Activated T-cell treated with anti-CD3 and anti-CD28 coated beads for 48 hours (primary cell): ENCODE data around the gene HDAC4.

Experiments used
- DNase-seq: peaks from one replicate; pipeline ENCODE4 v3.0.0-alpha.2; 2020; ENCODE audit warnings: low read depth

HDAC4 gene

DNA sequence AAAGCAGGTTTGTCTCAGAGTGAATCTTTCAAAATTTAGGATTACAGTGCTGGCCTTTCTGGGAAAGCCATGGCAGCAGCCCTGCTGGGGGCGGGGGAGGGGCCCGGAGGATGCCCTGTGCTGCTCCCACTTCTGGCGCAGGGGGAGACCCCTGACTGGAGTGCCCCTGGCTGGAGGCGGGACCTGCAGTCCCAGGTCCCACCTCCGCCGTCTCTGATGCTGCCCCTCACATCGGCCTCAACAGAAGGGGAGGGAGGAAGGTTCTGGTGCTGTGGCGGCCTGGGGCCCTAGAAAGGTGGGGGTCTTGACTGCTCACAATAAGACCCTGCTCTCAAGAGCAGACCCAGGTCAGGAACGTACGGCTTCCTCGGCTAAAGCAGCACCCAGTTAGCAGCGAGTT lies 336.6 kb downstream of the HDAC4 start:
- no peak for DNase-seq

DNA sequence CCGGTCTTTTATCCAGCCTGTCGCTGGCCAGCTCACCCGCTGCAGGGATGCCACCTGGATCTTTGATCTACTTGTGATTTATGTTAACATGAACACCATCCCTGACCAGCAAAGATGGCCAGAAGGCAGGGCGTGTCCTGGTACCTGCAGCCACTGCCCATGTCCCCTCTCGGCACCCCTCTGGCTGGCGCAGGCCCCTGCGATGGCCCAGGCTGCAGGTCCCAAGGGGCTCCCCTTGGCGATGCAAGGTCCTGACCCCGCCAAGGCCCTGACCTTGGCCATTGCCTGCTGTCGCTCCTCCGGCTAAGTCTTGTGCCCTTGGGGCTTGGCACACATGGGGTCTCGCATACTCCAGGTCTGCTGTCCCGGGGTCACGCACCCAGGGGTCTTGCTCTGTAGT lies 338.1 kb downstream of the HDAC4 start:
- DNase-seq = no peak

DNA sequence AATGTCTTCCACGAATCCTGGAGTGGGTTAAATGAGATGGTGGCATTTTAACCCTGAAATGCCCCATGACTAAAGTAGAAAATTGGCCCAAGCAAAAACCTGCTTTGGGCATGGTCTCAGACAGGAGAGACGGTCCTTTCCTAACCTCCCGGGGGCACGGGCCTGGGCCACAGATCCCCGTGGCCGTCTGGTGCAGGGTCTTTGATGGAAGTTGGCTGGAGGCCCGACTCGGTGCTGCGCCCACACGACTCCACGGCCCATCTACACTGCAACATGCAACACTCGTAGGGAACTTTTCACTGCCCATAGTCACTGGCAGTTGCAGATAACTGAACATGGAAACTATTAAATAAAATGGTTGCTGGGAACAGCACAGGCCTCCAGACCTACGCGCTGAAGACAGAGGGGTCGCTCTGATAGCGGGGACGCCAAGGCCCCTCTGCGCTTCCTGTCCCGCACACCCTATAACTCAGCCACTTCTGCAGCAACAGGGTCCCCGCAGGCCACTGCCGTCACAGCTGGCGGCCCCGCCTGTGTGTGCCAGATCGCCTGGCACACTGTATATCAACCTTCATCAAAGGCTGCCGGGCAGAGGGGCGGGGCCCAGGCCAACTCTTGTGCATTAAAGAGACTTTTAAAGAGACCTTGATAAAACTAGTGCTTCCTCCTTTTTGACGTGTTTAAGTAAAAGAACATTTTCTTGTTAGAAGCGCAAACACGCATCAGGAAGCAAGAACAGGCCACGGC lies 338.8 kb downstream of the HDAC4 start:
- DNase-seq = no peak

DNA sequence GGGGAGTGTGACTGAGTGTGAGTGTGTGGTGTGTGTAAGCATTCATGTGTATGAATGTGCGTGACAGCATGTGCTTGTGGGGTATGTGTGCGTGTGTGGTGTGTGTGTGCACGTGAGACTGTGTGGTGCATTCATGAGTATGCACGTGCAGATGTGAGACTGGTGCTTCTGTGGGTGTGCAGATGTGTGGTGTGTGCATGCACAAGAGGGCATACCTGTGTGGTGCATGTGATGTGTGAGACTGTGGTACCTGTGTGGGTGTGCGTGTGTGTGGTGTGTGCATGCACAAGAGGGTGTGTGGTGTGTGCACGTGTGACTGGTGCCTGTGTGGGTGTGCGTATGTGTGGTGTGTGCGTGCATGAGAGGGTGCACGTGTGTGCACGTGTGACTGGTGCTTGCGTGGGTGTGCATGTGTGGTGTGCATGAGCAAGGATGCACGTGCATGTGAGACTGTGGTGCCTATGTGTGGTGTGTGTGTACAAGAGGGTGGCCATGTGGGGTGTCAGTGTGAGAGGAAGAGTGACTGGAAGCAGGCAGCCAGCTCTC lies 339.6 kb downstream of the HDAC4 start:
- DNase-seq = no peak

DNA sequence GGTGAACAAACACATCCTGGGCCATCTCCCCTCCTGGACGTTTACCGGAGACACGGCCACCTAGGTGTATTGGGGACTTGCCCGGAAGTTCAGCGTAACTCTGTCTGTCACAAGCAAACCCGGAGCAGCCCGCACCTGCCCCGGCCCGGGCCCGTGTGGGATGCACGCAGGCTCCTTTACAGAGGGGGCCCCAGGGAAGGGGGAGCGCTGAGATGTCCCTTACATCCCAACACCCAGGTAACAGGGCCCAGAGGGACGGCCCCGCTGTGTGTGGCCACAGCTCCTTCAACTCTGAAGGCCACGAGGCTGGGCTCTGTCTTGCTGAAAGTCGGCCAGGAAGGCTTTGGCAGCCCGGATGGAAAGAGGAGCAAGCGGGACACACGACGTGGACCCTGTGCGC lies 340.1 kb downstream of the HDAC4 start:
- DNase-seq = no peak

DNA sequence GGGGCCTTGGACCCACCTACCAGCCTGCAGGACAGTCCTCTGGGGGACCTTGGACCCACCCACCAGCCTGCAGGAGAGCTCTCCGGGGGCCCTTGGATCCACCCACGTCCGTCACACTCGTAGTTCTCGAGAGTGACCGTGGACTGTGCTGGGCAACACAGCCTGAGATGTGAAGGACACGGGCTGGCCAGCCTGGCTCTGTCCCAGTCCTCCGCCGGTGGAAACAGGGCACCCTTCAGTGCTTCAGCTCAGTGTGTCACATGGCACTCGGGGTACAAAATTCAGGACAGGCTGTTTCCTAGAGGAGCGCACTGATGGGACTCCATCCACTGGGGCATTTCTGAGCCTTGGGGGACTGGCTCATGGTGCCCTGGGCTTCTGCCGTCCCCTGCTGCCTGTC lies 341.0 kb downstream of the HDAC4 start:
- no peak for DNase-seq

DNA sequence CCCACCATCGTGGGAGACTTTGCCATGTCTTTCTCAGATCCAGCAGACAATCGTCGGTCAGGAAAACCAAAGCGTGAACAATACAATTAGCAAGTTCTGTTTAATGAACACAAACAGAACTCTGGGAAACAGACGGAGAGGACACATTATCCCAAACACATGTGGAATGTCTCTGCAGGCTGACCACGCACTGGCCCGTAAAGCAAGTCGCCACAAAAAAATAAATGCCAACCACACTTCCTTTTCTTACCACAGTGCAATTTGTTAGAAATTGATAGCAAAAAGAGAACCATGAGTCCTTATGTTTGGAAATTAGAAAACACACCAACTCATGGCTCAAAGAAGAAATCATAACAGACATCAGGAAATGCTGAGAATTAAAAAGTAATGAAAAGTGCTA lies 342.1 kb downstream of the HDAC4 start:
- DNase-seq = no peak

DNA sequence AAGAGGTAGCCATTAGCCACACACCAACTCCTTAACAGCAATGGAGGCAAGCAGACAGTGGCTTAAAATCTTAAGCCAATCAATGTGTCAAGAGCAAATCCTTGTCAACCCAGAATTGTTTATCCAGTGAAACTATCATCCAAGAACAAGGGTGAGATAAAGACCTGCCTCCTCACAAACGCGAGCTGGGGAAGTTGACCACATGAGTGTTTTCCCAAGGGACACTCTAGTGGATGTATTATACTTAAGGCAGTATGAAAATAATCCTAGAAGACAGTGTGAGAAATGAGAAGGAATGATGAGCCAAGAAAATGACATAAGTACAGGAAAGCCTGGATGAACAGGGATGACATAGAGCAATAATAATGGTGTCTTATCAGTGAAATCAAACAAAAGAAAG lies 343.3 kb downstream of the HDAC4 start:
- DNase-seq = no peak

DNA sequence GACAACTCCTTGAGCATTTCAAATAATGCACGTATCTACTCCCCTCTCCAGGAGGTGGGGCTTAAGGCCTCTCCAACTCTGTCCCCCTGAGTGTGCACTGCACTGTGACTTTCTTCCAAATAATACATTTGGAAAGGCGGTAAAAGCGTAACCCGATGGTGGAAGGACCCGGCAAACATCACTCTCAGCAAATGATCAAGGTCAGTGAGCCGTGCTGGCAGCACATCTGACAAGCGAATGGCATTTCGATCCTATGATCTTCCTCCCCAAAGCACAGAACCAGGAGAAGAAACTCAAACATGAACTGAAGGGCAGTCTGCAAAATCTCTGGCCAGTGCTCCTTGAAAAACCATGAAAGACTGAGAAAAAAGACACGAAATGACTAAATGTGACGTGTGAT lies 344.2 kb downstream of the HDAC4 start:
- no peak for DNase-seq

DNA sequence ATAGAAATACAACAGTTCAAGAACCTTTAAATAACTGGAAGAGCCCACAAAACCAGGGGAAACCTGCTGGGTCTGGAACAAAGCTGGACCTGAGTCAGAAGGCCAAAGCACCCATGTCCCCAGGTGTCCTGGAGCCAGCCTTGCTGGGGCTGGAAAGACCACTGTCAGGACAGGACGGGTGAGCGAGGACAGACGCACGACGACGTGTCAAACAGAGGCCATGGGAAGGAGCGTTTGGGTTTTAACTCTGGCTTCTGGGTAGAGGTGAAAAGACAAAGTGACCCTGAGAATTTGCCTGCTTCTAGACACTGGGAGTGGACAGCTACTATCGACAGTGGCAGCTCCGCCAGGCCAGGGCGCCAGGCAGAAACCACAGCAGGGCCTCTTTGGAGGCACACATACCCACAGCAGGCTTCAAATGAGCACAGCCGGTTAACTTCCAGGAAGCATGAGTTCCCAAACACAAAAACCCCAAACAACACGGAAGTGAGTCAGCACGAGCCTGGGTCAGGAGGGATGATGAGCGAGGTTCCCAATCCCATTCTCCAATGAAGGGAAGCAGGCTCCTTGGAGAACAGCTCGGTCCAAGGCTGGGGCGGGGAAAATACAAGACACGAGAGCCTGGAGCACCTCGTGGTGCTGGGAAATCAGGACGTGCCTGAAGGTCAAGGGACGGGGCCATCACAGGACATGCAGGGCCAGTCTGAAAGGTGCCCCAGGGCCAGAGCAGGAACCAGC lies 344.9 kb downstream of the HDAC4 start:
- no peak for DNase-seq

DNA sequence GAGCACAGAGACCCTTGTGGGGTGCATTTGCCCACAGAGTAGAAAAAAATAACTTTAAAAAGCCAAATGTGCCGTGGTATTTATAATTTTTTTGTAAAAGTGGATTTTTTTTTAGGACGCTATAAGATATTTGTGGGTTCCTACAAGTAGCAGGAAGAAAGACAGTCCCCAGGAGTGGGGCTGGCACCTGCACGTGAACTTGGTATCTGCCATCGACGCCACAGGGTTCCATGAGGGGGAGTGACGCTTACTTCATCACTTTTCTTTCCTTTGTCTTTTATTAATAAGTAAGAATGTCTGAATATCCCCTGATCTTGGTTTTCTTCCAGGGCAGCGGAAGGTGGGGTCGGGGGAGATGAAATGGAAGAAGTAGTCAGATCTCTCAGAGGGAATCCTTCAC lies 345.9 kb downstream of the HDAC4 start:
- no peak for DNase-seq

DNA sequence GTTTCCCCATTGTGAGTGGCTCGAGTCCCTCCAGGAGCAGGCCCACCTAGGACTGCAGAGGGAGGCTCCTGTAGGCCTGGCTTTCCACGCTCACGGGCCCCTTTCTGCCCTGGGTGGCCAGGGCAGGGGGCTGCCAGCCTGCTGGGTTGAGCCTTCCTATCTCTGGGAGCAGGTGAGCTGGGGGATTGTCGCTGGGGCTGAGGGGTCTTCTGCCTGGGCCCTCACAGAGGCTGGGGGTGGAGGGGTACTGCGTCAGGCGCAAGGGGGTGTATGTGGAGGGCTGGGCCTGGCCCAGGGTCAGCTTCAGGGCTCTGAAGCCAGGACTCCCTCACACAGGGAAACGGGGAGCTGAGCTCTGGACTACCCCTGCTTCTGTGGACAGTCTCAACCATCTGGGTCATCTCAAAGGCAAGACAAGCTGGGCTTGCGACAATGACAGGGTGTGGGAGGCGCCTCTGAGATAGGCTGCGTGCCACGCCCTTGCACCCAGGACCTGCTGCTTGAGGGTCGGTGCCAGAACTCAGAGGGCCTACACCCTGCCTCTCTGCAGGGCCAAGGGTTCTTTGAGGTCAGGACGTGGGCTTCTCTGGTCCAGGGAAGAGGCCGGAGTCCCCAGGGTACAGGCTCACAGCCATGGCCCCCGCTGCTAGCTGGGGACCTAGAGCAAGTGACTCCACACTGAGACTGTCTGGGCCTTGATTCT lies 346.9 kb downstream of the HDAC4 start:
- DNase-seq = no peak

DNA sequence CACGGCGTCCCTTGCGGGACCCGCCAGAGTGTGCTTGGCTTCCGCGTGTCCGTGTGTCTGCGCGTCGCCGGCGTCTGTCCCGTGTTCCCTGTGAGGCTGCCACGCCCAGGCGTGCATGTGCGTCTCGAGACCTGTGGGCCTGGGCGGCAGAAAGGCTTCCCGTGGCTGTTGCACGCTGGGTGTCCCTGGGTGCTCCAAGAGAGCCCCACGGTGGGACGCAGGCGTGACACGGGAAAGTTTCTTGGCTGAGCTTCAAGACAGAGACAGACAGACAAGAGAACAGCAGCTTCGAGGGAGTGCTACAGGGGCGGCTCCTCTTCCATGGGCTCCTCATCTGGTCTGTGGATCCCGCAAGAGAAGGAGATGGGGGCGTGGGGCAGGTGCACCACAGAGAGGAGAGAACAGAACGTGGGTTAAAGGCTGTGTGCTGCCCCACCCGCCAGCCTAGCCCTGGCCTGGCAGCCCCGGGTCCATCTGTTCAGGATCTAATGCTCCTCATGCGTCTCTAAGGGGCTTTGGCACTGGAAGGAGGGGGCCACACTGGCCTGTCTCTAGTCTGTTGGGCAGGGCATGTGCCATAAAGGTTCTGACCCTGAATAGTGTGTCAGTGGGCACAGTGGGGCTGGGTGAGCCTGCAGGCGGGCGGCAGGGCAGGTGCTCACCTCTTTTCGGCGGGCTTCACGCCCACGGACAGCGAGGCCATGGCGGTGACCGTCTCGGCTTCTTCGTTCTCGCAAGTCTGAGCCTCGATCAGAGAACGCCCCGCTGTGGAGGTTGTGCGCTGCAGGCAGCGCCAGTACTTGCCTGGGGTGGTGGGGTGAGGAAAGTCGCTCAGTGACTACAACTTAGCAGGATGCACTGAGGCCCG lies 347.8 kb downstream of the HDAC4 start:
- no peak for DNase-seq

DNA sequence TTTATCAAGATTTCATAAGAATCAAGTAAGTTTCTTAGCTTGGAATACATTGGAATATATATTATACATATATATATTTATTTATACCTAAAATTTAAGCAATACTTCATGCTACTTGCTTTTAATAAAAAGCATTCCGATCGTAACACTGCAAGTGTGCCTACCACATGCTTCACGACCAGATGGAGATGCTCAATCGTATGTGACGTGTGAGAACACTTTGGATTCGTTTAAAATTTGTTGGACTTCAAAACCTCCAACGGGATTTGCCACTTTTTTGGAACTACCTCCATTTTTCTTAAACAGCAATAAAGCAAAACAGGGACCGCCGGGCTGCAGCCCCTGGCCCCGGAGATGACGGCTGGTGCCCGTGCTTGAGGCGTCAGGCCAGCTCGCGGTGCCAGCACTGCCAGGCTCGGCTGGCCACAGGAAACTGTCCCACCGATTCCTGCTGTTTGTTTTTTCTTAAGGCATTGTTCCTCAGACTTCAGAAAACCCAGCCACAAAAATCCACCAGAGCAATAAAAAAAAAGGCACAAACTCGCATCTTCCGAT lies 348.9 kb downstream of the HDAC4 start:
- no peak for DNase-seq

DNA sequence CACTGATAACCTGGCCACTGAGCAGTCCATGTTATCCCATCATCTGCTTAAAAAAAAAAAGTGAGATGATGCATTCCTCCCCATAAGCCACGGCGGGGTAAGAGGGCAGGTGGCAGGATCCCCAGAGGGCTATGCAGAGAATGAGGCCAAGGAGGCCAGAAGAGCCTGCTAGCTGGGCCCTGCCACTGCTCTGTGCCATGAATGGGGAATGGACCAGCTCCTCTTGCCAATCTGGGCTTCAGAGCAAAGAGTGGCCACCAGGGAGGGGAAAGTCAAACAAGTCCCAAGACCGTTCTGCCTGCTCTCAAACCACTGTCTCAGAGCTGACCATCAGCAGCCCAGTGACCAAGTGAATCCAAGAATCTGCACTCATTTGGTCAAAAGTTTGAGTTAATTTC lies 350.6 kb downstream of the HDAC4 start:
- no peak for DNase-seq

DNA sequence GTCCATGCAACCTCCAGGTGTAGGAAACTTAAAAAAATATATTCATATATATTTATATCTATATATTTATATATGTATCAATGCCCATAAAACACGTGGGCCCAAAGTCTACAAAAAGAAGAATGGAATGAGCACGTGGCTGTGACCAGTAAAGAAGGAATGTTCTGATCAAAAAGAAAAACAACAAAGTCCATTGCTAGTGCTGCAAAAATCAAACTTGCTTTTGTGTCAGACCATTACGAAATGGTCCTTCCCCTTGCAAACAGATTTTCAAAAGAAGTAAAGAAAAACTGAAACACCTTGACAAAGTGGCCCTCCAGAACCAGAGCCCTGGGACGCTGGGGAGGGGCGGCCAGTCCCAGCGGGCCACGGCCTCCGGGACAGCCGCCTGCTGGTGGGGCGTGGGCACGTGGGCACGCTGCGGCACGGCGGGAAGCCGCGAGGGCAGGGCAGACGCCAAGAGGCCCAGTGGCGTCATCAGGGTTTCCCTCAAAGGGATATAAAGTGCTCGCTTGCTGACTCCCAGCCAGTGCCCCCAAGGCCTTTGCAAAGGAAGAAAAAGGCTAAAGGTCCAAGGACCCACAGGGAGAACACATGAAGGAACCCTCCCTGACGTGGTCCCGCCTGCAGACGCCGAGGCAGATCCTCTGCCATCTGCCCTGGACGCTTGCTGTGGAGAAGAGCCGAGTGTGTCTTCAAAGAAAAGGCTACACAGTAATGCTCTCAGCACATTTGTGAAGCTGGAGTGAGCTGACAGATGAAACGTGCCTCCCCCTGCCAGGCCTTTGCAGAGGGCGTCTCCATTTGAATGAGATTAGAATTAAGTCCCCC lies 351.2 kb downstream of the HDAC4 start:
- DNase-seq = no peak

DNA sequence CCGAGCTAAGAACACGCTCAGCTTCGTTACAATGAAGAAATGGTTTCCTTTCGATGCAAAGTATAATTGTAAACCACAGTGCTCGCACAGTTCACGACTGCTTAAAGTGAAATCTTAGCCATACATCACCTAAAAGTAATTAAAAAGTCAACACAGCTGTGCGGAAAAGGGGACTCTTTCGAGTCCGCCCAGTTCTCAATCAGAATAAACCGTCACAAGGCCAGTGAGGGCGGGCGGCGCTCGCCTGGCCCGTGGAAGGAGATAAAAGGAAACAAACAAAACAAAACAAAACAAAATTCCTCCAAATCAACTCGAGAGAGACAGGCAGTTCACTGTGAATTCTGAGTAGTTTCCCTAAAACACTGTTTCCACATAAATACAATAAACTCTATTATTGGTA lies 352.1 kb downstream of the HDAC4 start:
- DNase-seq = no peak

DNA sequence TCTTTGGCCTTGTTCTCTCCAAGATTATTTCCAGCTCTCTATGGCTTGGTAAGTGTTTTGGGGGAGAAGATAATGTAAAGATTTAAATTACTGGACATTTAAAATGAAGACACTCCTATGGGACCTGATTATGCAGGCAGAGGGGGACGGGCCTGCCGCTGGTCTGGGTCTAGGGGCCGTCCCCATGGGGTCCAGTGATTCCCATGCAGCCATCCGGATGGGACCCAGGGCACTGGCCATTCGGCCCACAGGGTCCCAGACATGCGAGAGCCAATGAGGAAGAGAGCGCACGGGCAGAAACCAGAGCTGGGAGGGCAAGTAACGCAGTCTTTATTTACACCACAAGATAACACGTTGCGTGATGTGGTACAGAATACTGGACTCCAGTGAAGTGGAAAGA lies 353.0 kb downstream of the HDAC4 start:
- no peak for DNase-seq

DNA sequence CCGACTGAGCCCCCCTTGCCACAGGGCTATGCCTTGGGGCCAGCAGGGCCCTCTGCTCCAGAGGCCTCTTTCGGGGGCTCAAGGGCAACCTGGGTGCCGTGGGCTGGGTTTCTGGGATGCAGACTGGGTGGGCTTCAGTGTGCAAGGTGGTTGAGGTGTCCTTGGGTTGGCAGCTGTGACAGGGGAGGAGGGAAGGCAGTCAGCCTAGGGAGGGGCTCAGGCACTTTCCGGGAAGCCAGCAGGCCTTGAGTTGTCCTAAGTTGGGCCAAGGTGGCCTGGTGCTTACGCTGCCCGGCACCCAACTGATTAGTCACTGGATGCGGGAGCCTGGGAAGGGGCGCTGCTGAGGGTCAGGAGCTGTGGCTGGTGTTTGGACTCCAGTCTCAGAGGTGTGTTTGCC lies 353.4 kb downstream of the HDAC4 start:
- DNase-seq = no peak

DNA sequence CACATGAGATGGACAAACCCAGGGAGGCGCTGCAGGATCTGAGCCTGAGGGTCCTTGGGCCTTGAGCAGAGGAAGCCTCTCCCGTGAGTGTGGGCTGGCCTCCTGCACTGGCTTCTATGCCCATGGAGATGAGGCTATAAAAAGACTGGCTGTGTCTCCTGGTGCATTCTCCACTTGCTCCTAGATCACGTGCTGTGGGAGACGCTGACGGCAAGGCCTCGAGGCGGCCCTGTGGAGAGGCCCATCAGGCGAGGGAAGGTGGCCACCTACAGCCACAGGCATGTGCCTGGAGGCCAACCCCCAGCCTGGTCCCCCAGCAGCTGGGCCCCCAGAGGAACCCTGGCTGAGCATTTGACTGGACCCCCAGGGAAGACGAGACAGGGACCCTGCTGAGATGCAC lies 354.0 kb downstream of the HDAC4 start:
- DNase-seq = no peak

DNA sequence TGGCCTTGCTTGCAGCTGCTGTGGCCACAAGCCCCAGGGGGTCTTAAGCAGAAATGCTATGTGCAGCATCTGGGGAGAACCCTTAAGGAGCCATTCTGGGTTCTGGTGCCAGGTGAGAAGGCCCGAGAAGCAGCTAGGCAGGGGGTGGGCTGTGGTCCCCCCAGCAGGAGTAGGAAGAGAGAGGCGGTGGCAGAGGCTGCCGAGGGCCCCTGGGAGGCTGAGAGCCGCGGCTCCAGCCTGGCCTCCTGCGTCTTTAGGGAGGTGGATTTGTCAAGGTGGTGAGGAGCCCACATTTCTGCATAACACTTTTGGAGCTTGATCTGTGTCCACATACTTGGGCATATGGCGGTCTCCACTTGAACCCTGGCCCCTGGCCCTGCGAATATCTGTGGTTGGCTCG lies 356.5 kb downstream of the HDAC4 start:
- no peak for DNase-seq
